Measurements from ENCODE around the gene SERINC3.

The SERINC3 gene

DNA sequence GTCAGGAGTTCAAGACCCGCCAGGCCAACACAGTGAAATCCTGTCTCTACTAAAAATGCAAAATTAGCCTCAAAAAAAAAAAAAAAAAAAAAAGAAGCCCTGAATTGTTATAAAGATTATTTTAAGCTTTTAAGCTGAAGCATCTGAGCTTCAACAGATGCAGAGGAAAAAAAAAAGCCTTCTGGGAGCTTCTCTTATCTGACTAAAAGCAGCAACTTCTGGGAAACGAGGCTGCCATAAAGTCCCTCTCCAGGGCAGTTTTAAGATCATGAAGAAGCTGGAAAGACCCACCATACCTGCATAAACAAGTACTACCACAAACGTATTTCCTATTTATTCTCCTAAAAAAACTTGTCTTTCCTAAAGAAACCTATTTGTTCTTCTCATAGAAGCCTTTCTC, 3.6 kb downstream of the SERINC3 start:
- H3K9me3 Mint-ChIP-seq: no peaks in the 10 kb centered on the region
- H3K27ac Mint-ChIP-seq: no peak overlapping the region
- ATAC-seq (no peak), DNase-seq (no peak)
- H3K4me1 Mint-ChIP-seq: peaks cover 70% of the 10 kb centered on the region
- H3K36me3 Mint-ChIP-seq (ENCODE audit: low read depth): no peaks in the 10 kb centered on the region
- H3K4me3 Mint-ChIP-seq: no peak overlapping the region
- no peaks in the 10 kb centered on the region for H3K27me3 Mint-ChIP-seq

DNA sequence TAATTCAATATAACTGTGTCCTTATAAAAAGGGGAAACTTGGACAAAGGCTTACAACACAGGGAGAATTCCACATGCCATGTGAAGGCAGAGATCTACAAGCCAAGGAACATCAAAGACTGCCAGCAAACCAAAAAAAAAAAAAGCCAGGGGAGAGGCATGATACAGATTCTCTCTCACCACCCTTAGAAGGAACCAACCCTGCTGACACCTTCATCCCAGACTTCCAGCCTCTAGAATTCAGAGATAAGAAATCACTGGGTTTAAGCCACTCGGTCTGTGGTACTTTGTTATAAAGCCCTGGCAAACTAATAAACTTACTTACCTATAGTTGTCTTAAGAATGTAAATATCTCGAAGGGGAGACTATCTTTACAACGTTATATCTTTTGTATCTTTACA, 4.4 kb downstream of the SERINC3 start:
- H3K27ac Mint-ChIP-seq: no peak overlapping the region
- no peaks in the 10 kb centered on the region for H3K9me3 Mint-ChIP-seq
- ATAC-seq: no peak
- H3K36me3 Mint-ChIP-seq (ENCODE audit: low read depth): no peaks in the 10 kb centered on the region
- H3K4me1 Mint-ChIP-seq: peaks cover 63% of the 10 kb centered on the region
- H3K27me3 Mint-ChIP-seq: no peaks in the 10 kb centered on the region
- no peak overlapping the region for H3K4me3 Mint-ChIP-seq
- no peak for DNase-seq

DNA sequence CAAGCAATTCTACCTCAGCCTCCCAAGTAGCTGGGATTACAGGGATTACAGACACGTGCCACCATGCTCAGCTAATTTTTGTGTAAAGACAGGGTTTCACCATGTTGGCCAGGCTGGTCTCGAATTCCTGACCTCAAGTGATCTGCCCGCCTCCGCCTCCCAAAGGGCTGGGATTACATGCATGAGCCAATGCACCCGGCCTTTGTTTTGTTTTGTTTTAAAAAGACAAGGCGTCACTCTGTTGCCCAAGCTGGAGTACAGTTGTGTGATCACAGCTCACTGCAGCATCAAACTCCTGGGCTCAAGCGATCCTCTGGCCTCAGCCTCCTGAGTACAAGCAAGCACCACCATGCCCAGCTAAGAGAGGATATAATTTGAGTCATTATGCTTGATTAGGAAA, 5.4 kb downstream of the SERINC3 start:
- no peak for ATAC-seq
- H3K9me3 Mint-ChIP-seq: no peaks in the 10 kb centered on the region
- DNase-seq: no peak
- H3K27ac Mint-ChIP-seq: no peak overlapping the region
- H3K36me3 Mint-ChIP-seq (ENCODE audit: low read depth): no peaks in the 10 kb centered on the region
- H3K4me1 Mint-ChIP-seq: peaks cover 56% of the 10 kb centered on the region
- no peak overlapping the region for H3K4me3 Mint-ChIP-seq
- H3K27me3 Mint-ChIP-seq: no peaks in the 10 kb centered on the region

DNA sequence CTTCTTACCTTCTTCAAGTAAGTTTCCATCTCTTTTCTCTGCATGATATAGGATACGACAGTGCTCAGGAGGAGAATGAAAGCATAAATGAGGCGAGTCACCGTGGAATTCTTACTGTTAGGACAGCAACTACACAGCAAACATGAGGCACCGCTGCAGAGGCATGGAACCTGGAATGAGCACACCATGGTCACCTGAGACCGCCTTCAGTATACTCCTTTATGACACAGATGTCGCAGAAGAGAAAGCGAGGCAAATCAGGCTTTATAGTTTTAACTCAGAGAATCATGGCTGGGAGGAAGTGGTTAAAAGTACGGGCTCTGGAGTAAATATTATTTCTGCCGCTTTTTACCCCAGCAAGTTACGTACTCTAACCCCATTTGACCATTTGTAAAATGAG, 8.0 kb downstream of the SERINC3 start:
- H3K36me3 Mint-ChIP-seq (ENCODE audit: low read depth): peaks cover 8% of the 10 kb centered on the region
- no peak for ATAC-seq
- no peaks in the 10 kb centered on the region for H3K27me3 Mint-ChIP-seq
- H3K9me3 Mint-ChIP-seq: no peaks in the 10 kb centered on the region
- H3K4me1 Mint-ChIP-seq: peaks cover 33% of the 10 kb centered on the region
- peak overlapping the region; percentile 81 for H3K27ac Mint-ChIP-seq
- DNase-seq: no peak
- H3K4me3 Mint-ChIP-seq: no peak overlapping the region

DNA sequence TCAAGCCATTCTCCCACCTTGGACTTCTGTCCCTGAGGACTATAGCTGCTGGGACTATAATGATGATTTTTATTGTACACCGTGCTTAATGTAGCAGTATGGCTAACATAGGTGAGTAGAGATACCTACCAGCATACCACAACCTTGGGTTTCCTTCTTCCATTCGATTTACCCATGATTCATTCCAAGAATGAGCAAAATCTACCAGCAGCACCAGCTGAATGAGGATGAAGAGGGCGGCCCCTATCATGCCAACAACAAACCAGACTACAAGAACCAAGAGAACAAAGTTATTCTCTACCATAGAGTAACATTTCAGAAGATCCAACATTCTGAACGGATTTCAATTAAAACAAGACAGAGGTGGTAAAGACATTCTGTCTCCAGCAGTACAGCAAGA, 12.1 kb downstream of the SERINC3 start:
- DNase-seq (no peak), ATAC-seq (peak; percentile 36)
- H3K27me3 Mint-ChIP-seq: no peaks in the 10 kb centered on the region
- H3K9me3 Mint-ChIP-seq: no peaks in the 10 kb centered on the region
- H3K4me3 Mint-ChIP-seq: no peak overlapping the region
- H3K4me1 Mint-ChIP-seq: peaks cover 9% of the 10 kb centered on the region
- peaks cover 16% of the 10 kb centered on the region for H3K36me3 Mint-ChIP-seq (ENCODE audit: low read depth)
- peak overlapping the region; percentile 15 for H3K27ac Mint-ChIP-seq

DNA sequence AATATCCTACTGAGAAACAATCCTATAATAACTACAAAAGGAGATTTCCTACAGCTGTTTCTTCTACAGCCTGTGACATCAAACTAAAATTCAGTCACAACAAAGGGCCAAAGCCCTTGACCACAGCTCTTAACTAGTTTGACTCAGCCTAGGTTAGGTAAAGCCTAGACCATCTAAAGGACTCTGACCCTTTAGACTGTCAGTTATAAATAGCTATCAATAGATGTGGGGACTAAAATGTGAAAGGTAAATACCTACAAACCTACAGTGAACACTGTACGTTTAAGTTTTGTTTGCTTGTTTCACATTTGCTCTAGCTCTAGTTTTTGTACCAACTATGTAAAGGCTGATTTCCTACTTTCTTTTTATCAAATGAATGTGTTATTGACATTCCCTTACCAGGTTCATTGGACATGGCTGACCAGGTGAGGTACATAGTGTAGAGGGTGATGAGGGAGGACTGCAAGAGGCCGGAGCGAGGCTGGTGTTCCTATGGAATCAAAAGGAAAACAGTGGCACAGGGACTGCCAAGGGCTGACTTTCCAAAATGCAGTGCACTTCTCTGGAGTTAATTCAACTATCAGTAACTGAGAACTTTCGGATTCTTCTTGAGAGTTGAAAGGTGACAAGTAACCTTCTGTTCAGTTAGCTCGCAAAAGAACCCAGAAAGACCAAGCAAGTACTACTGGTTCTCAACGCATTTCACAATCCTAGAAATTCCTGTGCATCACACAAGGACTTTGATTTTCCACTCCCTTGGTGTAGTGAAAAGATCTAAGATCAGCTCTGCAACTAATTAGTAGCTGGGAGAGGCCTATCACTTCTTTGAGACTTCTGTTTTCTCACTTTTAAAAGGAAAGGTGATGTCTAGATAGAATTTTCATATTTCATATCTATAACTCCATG, 17.2 kb downstream of the SERINC3 start:
- Mint-ChIP-seq H3K27me3 (no peaks in the 10 kb centered on the region), H3K27ac (no peak overlapping the region), H3K4me1 (no peaks in the 10 kb centered on the region), H3K9me3 (no peaks in the 10 kb centered on the region), H3K4me3 (no peak overlapping the region), H3K36me3 (ENCODE audit: low read depth) (peaks cover 34% of the 10 kb centered on the region)
- DNase-seq: no peak
- ATAC-seq: no peak

DNA sequence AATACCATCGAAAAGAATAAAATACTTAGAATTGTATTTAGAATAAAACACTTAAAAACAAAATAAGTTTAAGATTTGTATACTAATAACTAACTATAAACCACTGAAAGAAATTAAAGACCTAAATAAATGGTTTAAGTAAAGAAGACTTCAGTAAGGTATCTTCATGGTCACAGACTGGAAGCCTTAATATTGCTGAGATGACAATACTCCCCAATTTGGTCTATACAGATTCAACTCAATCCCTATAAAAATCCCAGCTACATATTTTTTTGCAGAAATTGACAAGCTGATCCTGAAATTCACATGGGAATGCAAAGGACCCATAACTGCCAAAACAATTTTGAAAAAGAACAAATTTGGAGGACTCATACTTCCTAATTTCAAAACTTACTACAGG, 18.9 kb downstream of the SERINC3 start:
- H3K36me3 Mint-ChIP-seq (ENCODE audit: low read depth): peaks cover 39% of the 10 kb centered on the region
- peaks cover 5% of the 10 kb centered on the region for H3K4me1 Mint-ChIP-seq
- no peak overlapping the region for H3K27ac Mint-ChIP-seq
- no peaks in the 10 kb centered on the region for H3K9me3 Mint-ChIP-seq
- H3K4me3 Mint-ChIP-seq: no peak overlapping the region
- no peaks in the 10 kb centered on the region for H3K27me3 Mint-ChIP-seq
- DNase-seq: no peak
- ATAC-seq: no peak

DNA sequence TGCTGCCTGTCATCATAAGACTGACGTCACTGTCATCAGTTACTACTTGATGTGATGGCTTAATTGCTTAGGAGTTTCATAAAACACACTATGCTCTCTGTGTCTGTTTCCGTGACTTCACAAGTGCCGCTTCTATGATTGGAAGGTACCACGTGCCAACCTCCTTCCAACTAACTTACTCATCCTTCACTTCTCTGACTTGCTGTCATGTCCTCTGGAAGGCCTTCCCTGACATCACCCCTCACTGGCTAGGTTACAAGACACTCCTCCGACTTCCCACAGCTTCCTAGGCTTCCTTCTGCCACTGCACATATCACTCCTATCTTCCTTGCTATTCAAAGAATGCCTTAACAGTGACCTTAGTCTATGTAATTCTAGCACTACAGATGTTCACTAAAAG, 20.4 kb downstream of the SERINC3 start:
- Mint-ChIP-seq H3K36me3 (ENCODE audit: low read depth) (peaks cover 45% of the 10 kb centered on the region), H3K4me3 (no peak overlapping the region), H3K27me3 (no peaks in the 10 kb centered on the region), H3K9me3 (no peaks in the 10 kb centered on the region), H3K4me1 (peaks cover 20% of the 10 kb centered on the region), H3K27ac (no peak overlapping the region)
- ATAC-seq: no peak
- no peak for DNase-seq

DNA sequence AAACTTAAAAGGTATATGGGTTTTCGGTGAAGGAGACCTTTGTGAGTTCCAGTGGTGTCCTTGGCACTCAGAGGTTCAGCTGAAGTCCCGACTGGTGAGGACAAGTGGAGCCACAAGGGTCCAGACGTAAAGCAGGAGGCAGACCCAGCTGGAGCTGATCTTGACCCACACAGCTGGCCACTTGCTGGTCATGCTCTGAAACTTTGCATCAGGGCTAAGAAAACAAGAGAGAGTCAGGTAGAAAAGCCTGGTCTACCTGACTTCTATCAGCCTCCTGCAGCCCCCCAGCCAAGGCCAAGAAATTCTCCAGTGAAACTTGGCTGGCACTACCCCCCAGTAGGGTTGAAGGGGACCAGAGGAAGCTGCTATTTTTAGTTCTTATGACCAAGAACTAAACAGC, 21.6 kb downstream of the SERINC3 start:
- Mint-ChIP-seq H3K4me3 (no peak overlapping the region), H3K9me3 (peaks cover 5% of the 10 kb centered on the region), H3K27ac (no peak overlapping the region), H3K4me1 (peaks cover 33% of the 10 kb centered on the region), H3K27me3 (no peaks in the 10 kb centered on the region), H3K36me3 (ENCODE audit: low read depth) (peaks cover 56% of the 10 kb centered on the region)
- no peak for ATAC-seq
- DNase-seq: no peak

DNA sequence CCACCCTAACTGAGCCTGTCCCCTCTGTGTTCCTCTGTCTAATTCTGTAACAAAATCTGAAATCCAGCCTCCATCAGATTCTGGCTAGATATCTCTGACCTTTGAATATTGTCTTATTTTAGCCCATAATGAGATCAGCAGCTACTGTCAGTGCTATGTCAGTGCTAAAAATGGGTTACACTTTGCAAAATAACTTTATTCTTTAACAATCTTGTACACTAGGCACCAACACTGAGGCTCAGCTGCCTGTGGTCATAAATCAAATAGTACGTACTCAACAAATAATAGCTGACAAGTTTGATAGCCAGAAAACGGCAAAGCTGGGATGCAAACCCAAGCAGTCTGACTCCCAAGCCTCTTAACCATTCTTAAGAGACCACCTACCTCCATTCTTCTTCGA, 24.1 kb downstream of the SERINC3 start:
- Mint-ChIP-seq H3K4me3 (no peak overlapping the region), H3K27ac (peak overlapping the region; percentile 21), H3K4me1 (peaks cover 44% of the 10 kb centered on the region), H3K9me3 (peaks cover 5% of the 10 kb centered on the region), H3K27me3 (no peaks in the 10 kb centered on the region), H3K36me3 (ENCODE audit: low read depth) (peaks cover 58% of the 10 kb centered on the region)
- ATAC-seq (no peak), DNase-seq (no peak)

DNA sequence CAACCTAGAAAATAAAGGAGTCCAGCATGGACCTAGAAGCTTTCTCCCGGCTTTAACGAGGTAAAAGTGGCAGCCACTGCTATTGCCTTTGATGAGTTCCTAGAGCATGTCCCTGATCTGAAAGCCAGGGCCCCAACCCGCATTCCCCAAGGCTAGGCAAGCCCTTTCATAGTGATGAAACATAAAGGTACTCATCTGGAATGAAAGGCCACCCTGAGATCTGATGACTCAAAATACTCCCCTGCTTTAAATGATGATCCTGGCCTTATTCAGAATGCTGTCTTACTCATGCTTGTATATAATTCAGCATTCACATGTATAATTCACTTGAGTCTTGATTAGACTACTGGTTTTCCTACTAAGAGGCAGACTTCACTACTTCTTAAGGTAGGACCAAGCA, 24.9 kb downstream of the SERINC3 start:
- ATAC-seq: peak; percentile 78
- H3K36me3 Mint-ChIP-seq (ENCODE audit: low read depth): peaks cover 61% of the 10 kb centered on the region

DNA sequence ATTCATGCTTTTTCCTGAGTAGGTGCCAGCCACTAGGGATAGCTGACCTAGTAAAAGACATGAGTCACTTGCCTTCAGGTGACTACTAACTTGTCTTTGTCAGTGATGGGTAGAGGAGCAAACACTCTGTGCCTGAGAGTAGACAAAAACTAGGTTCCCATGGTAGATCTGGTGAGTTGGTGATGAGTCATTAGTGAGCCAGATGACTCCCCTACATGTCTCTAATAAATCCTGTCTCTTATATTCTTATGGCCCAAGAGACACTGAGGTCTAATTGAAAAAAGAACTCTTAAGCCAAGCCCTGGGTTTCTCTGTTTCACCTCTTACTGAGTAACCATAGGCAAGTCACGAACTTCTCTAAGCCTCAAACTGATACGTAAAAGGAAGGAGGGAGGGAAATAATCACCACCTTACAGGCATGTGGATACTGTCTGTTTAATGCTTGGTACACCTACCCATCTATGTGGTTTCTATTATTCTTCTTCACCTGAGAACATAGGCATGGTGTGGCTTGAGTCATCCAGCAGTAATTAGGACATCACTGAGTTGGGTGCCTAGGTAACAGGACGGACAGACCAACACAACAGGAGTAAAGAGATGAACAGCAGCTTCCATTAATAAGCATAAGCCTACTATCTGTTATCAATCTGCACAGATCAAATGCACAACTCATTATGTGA, 25.9 kb downstream of the SERINC3 start:
- Mint-ChIP-seq H3K4me3 (no peak overlapping the region), H3K36me3 (ENCODE audit: low read depth) (peaks cover 60% of the 10 kb centered on the region), H3K9me3 (peaks cover 5% of the 10 kb centered on the region), H3K4me1 (peaks cover 52% of the 10 kb centered on the region), H3K27me3 (no peaks in the 10 kb centered on the region), H3K27ac (peak overlapping the region; percentile 92)
- DNase-seq (no peak), ATAC-seq (peak; percentile 88)

More for the DNA sequence above, 24.9 kb downstream of the SERINC3 start:
- Mint-ChIP-seq H3K27me3 (no peaks in the 10 kb centered on the region), H3K4me3 (no peak overlapping the region), H3K4me1 (peaks cover 44% of the 10 kb centered on the region), H3K27ac (peak overlapping the region; percentile 66), H3K9me3 (peaks cover 5% of the 10 kb centered on the region)
- peak; percentile 37 for DNase-seq

DNA sequence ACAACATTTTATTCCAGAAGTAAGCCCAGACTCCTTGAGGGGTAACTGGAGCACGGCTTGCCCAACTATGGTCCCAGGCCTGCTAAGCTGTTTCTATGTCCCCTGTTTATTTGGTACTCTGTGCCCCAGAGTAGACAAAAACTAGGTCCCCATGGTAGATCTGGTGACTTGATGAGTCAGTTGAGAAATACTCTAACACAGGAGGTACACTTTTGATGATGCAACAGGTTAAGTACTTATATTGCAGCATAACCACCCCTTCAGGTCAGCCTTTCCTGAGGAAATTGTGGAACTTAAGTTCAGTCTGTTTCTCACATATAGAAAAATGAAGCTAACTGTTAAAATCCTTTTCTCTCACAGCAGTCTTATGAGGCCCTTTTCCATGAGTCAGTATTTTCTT, 26.6 kb downstream of the SERINC3 start:
- Mint-ChIP-seq H3K4me3 (no peak overlapping the region), H3K27ac (peak overlapping the region; percentile 92), H3K36me3 (ENCODE audit: low read depth) (peaks cover 57% of the 10 kb centered on the region), H3K27me3 (no peaks in the 10 kb centered on the region), H3K9me3 (peaks cover 5% of the 10 kb centered on the region), H3K4me1 (peaks cover 55% of the 10 kb centered on the region)
- DNase-seq (no peak), ATAC-seq (no peak)

DNA sequence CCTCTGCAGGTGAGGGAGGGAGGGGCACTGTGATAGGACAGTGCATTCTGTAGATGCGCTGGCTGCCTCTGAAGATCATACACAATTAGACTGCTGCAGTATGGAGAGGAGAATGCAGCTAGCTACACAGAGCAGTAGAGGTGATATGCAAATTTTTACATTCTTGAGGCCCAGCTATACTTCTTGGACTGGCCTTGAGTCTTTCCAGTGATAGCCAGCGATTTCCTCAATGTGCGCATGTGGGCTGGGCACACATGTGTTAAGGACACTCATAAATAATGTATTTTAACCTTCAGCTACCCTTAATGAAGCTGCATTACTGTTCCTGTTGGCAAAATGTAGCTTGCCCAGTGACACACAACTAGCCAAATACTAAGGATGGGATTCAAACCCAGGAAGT, 27.2 kb downstream of the SERINC3 start:
- H3K4me3 Mint-ChIP-seq: no peak overlapping the region
- no peak for ATAC-seq
- H3K9me3 Mint-ChIP-seq: peaks cover 5% of the 10 kb centered on the region
- peaks cover 56% of the 10 kb centered on the region for H3K36me3 Mint-ChIP-seq (ENCODE audit: low read depth)
- no peaks in the 10 kb centered on the region for H3K27me3 Mint-ChIP-seq
- H3K27ac Mint-ChIP-seq: peak overlapping the region; percentile 92
- DNase-seq: no peak
- H3K4me1 Mint-ChIP-seq: peaks cover 61% of the 10 kb centered on the region

DNA sequence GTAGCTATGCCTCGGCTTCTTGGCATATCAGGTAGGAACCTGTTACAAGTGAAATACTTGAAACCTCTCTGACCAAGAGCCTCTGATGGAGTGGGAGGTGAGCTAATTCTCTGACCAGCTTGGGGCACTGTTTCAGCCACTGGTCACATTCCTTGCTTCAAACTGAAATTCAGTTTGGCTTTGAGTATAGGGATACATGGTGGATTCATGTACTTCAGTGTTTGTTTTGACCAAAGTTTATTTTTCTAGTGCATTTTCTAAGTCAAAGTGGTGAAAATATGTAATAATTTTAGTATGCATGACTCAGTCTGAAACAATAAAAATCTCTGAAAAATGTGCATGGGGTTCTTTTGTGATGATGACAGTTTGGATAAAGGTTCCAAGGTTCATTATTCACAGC, 27.6 kb downstream of the SERINC3 start:
- Mint-ChIP-seq H3K27me3 (no peaks in the 10 kb centered on the region), H3K9me3 (peaks cover 5% of the 10 kb centered on the region), H3K4me1 (peaks cover 65% of the 10 kb centered on the region)

More for the DNA sequence above, 27.6 kb downstream of the SERINC3 start:
- H3K27ac Mint-ChIP-seq: peak overlapping the region; percentile 77
- ATAC-seq (no peak), DNase-seq (no peak)
- H3K36me3 Mint-ChIP-seq (ENCODE audit: low read depth): peaks cover 61% of the 10 kb centered on the region
- no peak overlapping the region for H3K4me3 Mint-ChIP-seq
